ENCODE data around the gene VAC14. TPM values are rescaled to one million over a fixed set of nuclear protein-coding genes. Genes with fewer than 3 reads are reported as not detected.
A peak's percentile ranks its signal among the peaks of the same experiment; 100 is the strongest.

The VAC14 gene
- polyA plus RNA-seq, 1 of the 3 experiments (the other 2 are of a cell fraction): 33.2 TPM

DNA sequence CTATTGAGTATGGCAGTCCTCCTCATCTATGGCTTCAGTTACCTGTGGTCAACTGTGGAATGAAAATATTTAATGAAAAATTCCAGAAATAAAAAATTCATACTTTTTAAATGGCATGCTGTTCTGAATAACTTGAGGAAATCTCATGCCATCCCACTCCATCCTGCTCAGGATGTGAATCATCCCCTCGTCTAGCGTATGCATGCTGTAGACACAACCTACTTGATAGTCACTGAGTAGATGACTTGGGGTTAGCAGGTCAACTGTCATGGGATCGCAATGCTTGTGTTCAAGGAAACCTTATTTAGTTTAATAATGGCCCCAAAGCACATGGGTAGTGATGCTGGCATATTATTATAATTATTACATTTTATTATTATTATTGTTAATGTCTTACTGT is 4.8 kb upstream of the VAC14 start:
- H3K27me3 ChIP-seq (ENCODE audit: insufficient read depth): no peaks in the 10 kb centered on the region
- H3K9me2 ChIP-seq: no peaks in the 10 kb centered on the region
- H3K9ac ChIP-seq: no peak overlapping the region
- ChIA-PET CTCF (no interaction called here), POLR2A (no interaction called here)
- H3K4me2 ChIP-seq: no peak overlapping the region
- H3K79me2 ChIP-seq (ENCODE audit: insufficient read depth): no peaks in the 10 kb centered on the region
- no peaks in the 10 kb centered on the region for H3K9me3 ChIP-seq
- peaks cover 0 to 6% of the 10 kb centered on the region in 2 experiments; a peak in 3 of 4 replicates for H3K4me1 ChIP-seq (ENCODE audit: control insufficient read depth in 1 of 2, insufficient read depth in 2 of 2, low read depth in 1 of 2, low read length in 1 of 2)
- peak overlapping the region in 1 of 2 experiments; percentile 24; a peak in 1 of 4 replicates for H3K27ac ChIP-seq (ENCODE audit: low read depth in 2 of 2, low read length in 1 of 2)
- H3K4me3 ChIP-seq (ENCODE audit: low read depth in 2 of 2, low read length in 1 of 2): no peak overlapping the region
- peaks cover 8% of the 10 kb centered on the region for H3F3A ChIP-seq (replicated peaks; ENCODE audit: insufficient read depth)
- H2AFZ ChIP-seq (ENCODE audit: low read depth): no peak overlapping the region; the same call in 1 of the 2 replicates
- no peaks in the 10 kb centered on the region for H3K36me3 ChIP-seq (replicated peaks in 1 of 2; ENCODE audit: control insufficient read depth in 1 of 2, insufficient read depth in 2 of 2, low read length in 1 of 2)
- H4K20me1 ChIP-seq (ENCODE audit: insufficient read depth): no peaks in the 10 kb centered on the region
- DNase-seq: no peak
- WGBS (ENCODE audit: low lambda C conversion rate): 9% methylated on average over 3 of the region's 3 CpGs
- TF ChIP-seq FOSL2 (IDR thresholded peaks at IDR 0.05; ENCODE audit: borderline replicate concordance, low read depth): peak; percentile 42; the same call in 1 of the 2 replicates
- no peak for TF ChIP-seq ELF1 (IDR thresholded peaks at IDR 0.05)
- no peak for TF ChIP-seq EP300 (IDR thresholded peaks at IDR 0.05; ENCODE audit: borderline replicate concordance in 1 of 2, low read depth in 1 of 2, low read length in 1 of 2)
- TF ChIP-seq NRF1 (IDR thresholded peaks at IDR 0.05; ENCODE audit: low read depth, low read length): no peak
- TF ChIP-seq SIN3A (IDR thresholded peaks at IDR 0.05; ENCODE audit: borderline replicate concordance, low read depth, low read length): no peak
- no peak for TF ChIP-seq TAF1 (IDR thresholded peaks at IDR 0.05; ENCODE audit: borderline replicate concordance, low read depth, low read length)
- TF ChIP-seq POLR2AphosphoS5 (IDR thresholded peaks at IDR 0.05; ENCODE audit: low read depth, low read length): no peak
- TF ChIP-seq, protein P1, sequence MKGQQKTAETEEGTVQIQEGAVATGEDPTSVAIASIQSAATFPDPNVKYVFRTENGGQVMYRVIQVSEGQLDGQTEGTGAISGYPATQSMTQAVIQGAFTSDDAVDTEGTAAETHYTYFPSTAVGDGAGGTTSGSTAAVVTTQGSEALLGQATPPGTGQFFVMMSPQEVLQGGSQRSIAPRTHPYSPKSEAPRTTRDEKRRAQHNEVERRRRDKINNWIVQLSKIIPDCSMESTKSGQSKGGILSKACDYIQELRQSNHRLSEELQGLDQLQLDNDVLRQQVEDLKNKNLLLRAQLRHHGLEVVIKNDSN (IDR thresholded peaks at IDR 0.05; ENCODE audit: borderline replicate concordance, low read depth): no peak

DNA sequence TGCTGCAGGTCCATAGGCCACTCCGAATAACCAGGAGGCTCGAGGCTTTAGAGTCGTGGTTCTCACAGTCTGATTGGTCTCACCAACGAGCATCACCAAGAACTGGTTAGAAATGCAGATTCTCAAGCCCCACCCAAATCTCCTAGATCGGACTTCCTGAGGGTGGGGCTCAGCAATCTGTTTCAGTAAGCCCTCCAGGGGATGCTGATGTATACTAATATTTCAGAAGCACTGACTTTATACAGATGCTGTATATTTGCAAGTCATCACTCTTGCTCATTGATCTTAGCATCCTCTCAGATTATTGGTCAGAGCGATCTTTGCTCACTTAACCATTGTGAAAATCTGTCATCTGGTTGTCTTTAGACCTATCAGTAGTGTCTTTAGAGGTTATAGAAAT is 4.4 kb upstream of the VAC14 start:
- CTCF ChIA-PET: no interaction called here
- WGBS (ENCODE audit: low lambda C conversion rate): 17% methylated on average over 3 of the region's 6 CpGs
- no peak for DNase-seq
- no peak overlapping the region; the same call in 1 of the 2 replicates for H2AFZ ChIP-seq (ENCODE audit: low read depth)
- H3K9me2 ChIP-seq: no peaks in the 10 kb centered on the region
- POLR2A ChIA-PET: no interaction called here
- no peaks in the 10 kb centered on the region for H3K36me3 ChIP-seq (replicated peaks in 1 of 2; ENCODE audit: control insufficient read depth in 1 of 2, insufficient read depth in 2 of 2, low read length in 1 of 2)
- H3K27ac ChIP-seq (ENCODE audit: low read depth in 2 of 2, low read length in 1 of 2): peak overlapping the region in 1 of 2 experiments; percentile 24; a peak in 1 of 4 replicates
- no peak overlapping the region for H3K4me2 ChIP-seq
- H3K4me3 ChIP-seq (ENCODE audit: low read depth in 2 of 2, low read length in 1 of 2): no peak overlapping the region
- no peak overlapping the region for H3K9ac ChIP-seq
- H4K20me1 ChIP-seq (ENCODE audit: insufficient read depth): no peaks in the 10 kb centered on the region
- TF ChIP-seq NFIC (IDR thresholded peaks at IDR 0.05; ENCODE audit: borderline replicate concordance): no peak
- TF ChIP-seq POLR2AphosphoS5 (IDR thresholded peaks at IDR 0.05; ENCODE audit: low read depth, low read length): no peak
- TF ChIP-seq, protein P2, sequence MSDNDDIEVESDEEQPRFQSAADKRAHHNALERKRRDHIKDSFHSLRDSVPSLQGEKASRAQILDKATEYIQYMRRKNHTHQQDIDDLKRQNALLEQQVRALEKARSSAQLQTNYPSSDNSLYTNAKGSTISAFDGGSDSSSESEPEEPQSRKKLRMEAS (IDR thresholded peaks at IDR 0.05; ENCODE audit: low read depth): no peak
- no peak for TF ChIP-seq RCOR1 (IDR thresholded peaks at IDR 0.05; ENCODE audit: low read length)
- TF ChIP-seq TEAD4 (IDR thresholded peaks at IDR 0.05; ENCODE audit: borderline replicate concordance, insufficient read depth): no peak
- no peak for TF ChIP-seq EZH2phosphoT487 (IDR thresholded peaks at IDR 0.05; ENCODE audit: borderline replicate concordance, low read depth)
- TF ChIP-seq CHD2 (IDR thresholded peaks at IDR 0.05; ENCODE audit: low read length, partially characterized antibody): no peak
- no peak for TF ChIP-seq RFX5 (IDR thresholded peaks at IDR 0.05; ENCODE audit: low read length)
- TF ChIP-seq, protein P1 (IDR thresholded peaks at IDR 0.05; ENCODE audit: borderline replicate concordance, low read depth): no peak
- H3F3A ChIP-seq (replicated peaks; ENCODE audit: insufficient read depth): peaks cover 8% of the 10 kb centered on the region
- peaks cover 2 to 6% of the 10 kb centered on the region in 2 experiments; a peak in 3 of 4 replicates for H3K4me1 ChIP-seq (ENCODE audit: control insufficient read depth in 1 of 2, insufficient read depth in 2 of 2, low read depth in 1 of 2, low read length in 1 of 2)
- H3K27me3 ChIP-seq (ENCODE audit: insufficient read depth): no peaks in the 10 kb centered on the region
- peaks cover 3% of the 10 kb centered on the region for H3K79me2 ChIP-seq (ENCODE audit: insufficient read depth)
- no peaks in the 10 kb centered on the region for H3K9me3 ChIP-seq

Data from SK-N-SH (cell line).